Adrenal gland (tissue), 5 donors: ENCODE results near the gene RPLP2.

Experiments
- CTCF ChIP-seq, 6 experiments: fragments of 450-650 bp in 4 of 6; fragments of 200-600 bp in 2 of 6; sonication (generic) in 1 of 6; IDR thresholded peaks; 1 replicate in 5 of 6; 2 replicates in 1 of 6; pipeline versions ENCODE4 v1.5.1 to v1.8.0; 2016 to 2021; ENCODE audit warnings: antibody characterized with exemption in 6 of 6, mild to moderate bottlenecking in 2 of 6, moderate library complexity in 1 of 6
- POLR2A ChIP-seq, 2 donors: fragments of 450-650 bp; IDR thresholded peaks; one replicate each; pipeline ENCODE4 v1.6.1; 2017; ENCODE audit warnings: antibody characterized with exemption in 2 of 2, mild to moderate bottlenecking in 2 of 2, moderate library complexity in 1 of 2
- donor health status: DM: no; HTN: no; CAD: no.

GRCh38 chr11:819129-819931 is 9.6 kb downstream of the RPLP2 start:
- TF ChIP-seq CTCF (IDR thresholded peaks at IDR 0.05) = peak in 4 of 6 experiments; percentile 25 to 52 (median 38)
- peak; percentile 79 to 95 for TF ChIP-seq POLR2A (IDR thresholded peaks at IDR 0.05)
